Mucosa of descending colon (tissue), 3 donors: ENCODE data around the gene PKLR. TPM values are rescaled to one million over a fixed set of nuclear protein-coding genes. Genes with fewer than 3 reads are reported as not detected.

Experiments used
- ATAC-seq: fragments of 200-7000 bp; cut with Tn5 transposase; one replicate; pipeline ENCODE4 v1.9.1; 2020; ENCODE audit warnings: mild to moderate bottlenecking, moderate library complexity
- DNase-seq, 3 donors: peaks; one replicate each; pipeline ENCODE4 v3.0.0-alpha.2; 2020
- H3K36me3 ChIP-seq: fragments of 200-600 bp; one replicate; pipeline ENCODE4 v1.8.0; 2021; ENCODE audit warnings: low read depth, mild to moderate bottlenecking
- H3K4me1 ChIP-seq: fragments of 200-600 bp; one replicate; pipeline ENCODE4 v1.8.0; 2021; ENCODE audit warnings: low read depth, mild to moderate bottlenecking
- H3K4me3 ChIP-seq: fragments of 200-600 bp; one replicate; pipeline ENCODE4 v1.8.0; 2021; ENCODE audit warnings: mild to moderate bottlenecking
- H3K9me3 ChIP-seq: fragments of 200-600 bp; one replicate; pipeline ENCODE4 v1.8.0; 2021; ENCODE audit warnings: mild to moderate bottlenecking
- CTCF ChIP-seq: fragments of 200-600 bp; IDR thresholded peaks from one replicate; pipeline ENCODE4 v1.8.0; 2022; ENCODE audit warnings: antibody characterized with exemption, mild to moderate bottlenecking
- intact Hi-C, 2 donors: fragments of 100-400 bp; cut with DNase I in 1 of 2; cut with micrococcal nuclease in 1 of 2; formaldehyde crosslinking; loops; one replicate each; pipeline versions ENCODE4 v1.11.0 to v1.11.1; 2022; cut with DNase I, micrococcal nuclease
- total RNA-seq, 3 donors: library from RNA; stranded (reverse); fragmentation: NEBNext Ultra II Directional in 2 of 3; extraction: Animal tissue kit (Norgen Biotek cat#: 25700) in 2 of 3; gene quantifications; one replicate each; pipeline versions ENCODE4 v1.2.1 to v1.2.4, GENCODE V29; 2021 to 2023
- donor health status: DM: no; HTN: no; CAD: no; lungs with moderate emphysema.
- donor health status: DM: no; HTN: no; CAD: no.
- donor health status: DM: no; HTN: yes; CAD: no.

PKLR gene
- total RNA-seq, 3 donors from 2014 or later, result 0.63 to 2.0 (median 1.5) TPM

GRCh38 chr1:155324037-155324716, 22.9 kb upstream of the PKLR start:
- intact Hi-C loops, result loop anchor here (10.0 kb wide), 2 partner anchors 49 to 69 kb away; partner anchors contain the start of genes CLK2 (in 1 of the 2), ENTREP3 (in 1 of the 2) and HCN3 (in 1 of the 2)
- peak overlapping the region; percentile 76 for H3K4me3 ChIP-seq

DNA sequence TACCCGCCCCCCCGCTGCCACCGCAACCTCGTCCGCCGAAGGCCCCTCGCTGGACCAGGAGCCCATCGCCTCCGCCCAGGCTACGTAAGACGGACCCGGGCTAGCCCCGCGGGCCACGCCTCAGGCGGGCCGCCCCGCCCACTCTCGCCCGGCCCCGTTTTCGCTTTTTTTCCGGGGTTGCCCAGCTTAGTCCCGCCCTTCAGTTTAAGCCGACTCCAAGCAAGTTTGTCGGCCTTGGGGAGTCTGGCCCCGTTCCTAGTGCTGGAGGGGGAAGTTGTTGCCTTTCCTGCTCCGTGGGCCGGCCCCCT, 22.4 kb upstream of the PKLR start:
- peak; percentile 73 for ATAC-seq
- Histone ChIP-seq H3K36me3 (no peaks in the 10 kb centered on the region), H3K4me3 (peak overlapping the region; percentile 76), H3K4me1 (peaks cover 41% of the 10 kb centered on the region), H3K9me3 (no peaks in the 10 kb centered on the region)
- intact Hi-C loops, result loop anchor here (10.0 kb wide), 2 partner anchors 49 to 69 kb away; partner anchors contain the start of genes CLK2 (in 1 of the 2), ENTREP3 (in 1 of the 2) and HCN3 (in 1 of the 2)
- TF ChIP-seq CTCF, result no peak
- DNase-seq, result peak; percentile 94 to 96 (median 94)

More at GRCh38 chr1:155324037-155324716, 22.9 kb upstream of the PKLR start:
- peaks cover 41% of the 10 kb centered on the region for H3K4me1 ChIP-seq
- ATAC-seq (peak; percentile 80), DNase-seq (peak; percentile 94 to 98 (median 96))
- no peaks in the 10 kb centered on the region for H3K36me3 ChIP-seq
- no peak for TF ChIP-seq CTCF
- no peaks in the 10 kb centered on the region for H3K9me3 ChIP-seq

- DNase-seq (peak; percentile 88 to 95 (median 94)), ATAC-seq (peak; percentile 67)
- Histone ChIP-seq H3K36me3 (no peaks in the 10 kb centered on the region), H3K4me3 (peak overlapping the region; percentile 76), H3K4me1 (peaks cover 41% of the 10 kb centered on the region), H3K9me3 (no peaks in the 10 kb centered on the region)
- intact Hi-C loops, result loop anchor here (10.0 kb wide), 2 partner anchors 48 to 68 kb away; partner anchors contain the start of genes CLK2 (in 1 of the 2), ENTREP3 (in 1 of the 2) and HCN3 (in 1 of the 2)
- peak; percentile 96 for TF ChIP-seq CTCF
Measured at GRCh38 chr1:155322953-155323728, 21.9 kb upstream of the PKLR start.

DNA sequence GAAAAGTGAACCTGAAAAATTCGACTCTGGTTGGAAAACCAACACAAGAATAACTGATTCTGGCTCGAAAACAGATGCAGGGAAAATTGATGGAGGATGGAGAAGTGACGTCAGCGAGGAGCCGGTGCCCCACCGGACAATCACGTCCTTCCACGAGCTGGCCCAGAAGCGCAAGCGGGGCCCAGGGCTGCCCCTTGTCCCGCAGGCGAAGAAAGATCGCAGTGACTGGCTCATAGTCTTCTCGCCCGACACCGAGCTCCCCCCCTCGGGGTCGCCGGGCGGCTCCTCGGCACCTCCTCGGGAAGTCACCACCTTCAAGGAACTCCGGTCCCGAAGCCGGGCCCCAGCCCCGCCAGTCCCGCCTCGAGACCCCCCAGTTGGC, 21.3 kb upstream of the PKLR start:
- peak in 2 of 3 donors; percentile 39 to 72 for DNase-seq
- Histone ChIP-seq H3K4me1 (peaks cover 41% of the 10 kb centered on the region), H3K36me3 (no peaks in the 10 kb centered on the region), H3K9me3 (no peaks in the 10 kb centered on the region), H3K4me3 (peak overlapping the region; percentile 22)
- no peak for ATAC-seq
- intact Hi-C loops, result loop anchor here (10.0 kb wide), 2 partner anchors 48 to 68 kb away; partner anchors contain the start of genes CLK2 (in 1 of the 2), ENTREP3 (in 1 of the 2) and HCN3 (in 1 of the 2)
- no peak for TF ChIP-seq CTCF

GRCh38 chr1:155321639-155322503, 20.6 kb upstream of the PKLR start:
- DNase-seq, result peak in 1 of 3 donors; percentile 54
- no peaks in the 10 kb centered on the region for H3K9me3 ChIP-seq
- no peaks in the 10 kb centered on the region for H3K36me3 ChIP-seq
- no peak overlapping the region for H3K4me3 ChIP-seq
- intact Hi-C loops, result loop anchor here (10.0 kb wide), 2 partner anchors 47 to 67 kb away; partner anchors contain the start of genes CLK2 (in 1 of the 2), ENTREP3 (in 1 of the 2) and HCN3 (in 1 of the 2)
- H3K4me1 ChIP-seq, result peaks cover 46% of the 10 kb centered on the region
- no peak for ATAC-seq
- no peak for TF ChIP-seq CTCF
